Measurements from ENCODE around the gene FCHO1.
"Not testable (repeated sequence)": the region's sequence is repeated elsewhere in the genome, so short reads cannot be mapped to it uniquely, and the experiment has no call there.

The FCHO1 gene

GRCh38 chr19:17796838-17797423 lies 45.7 kb downstream of the FCHO1 start:
- DNase-seq, result no peak

GRCh38 chr19:17797424-17798201 lies 46.3 kb downstream of the FCHO1 start:
- DNase-seq, result peak; percentile 84

- not testable (repeated sequence) for DNase-seq
These were observed 47.3 kb downstream of the FCHO1 start for GRCh38 chr19:17798599-17798998.

- no peak for DNase-seq
These were observed 51.0 kb downstream of the FCHO1 start for GRCh38 chr19:17802137-17802858.

GRCh38 chr19:17803264-17803896 lies 52.1 kb downstream of the FCHO1 start:
- no peak for DNase-seq

GRCh38 chr19:17805427-17805826 lies 54.1 kb downstream of the FCHO1 start:
- no peak for DNase-seq

GRCh38 chr19:17806945-17807344 lies 55.7 kb downstream of the FCHO1 start:
- DNase-seq, result peak; percentile 52

- DNase-seq, result no peak
These were observed 56.5 kb downstream of the FCHO1 start for GRCh38 chr19:17807731-17808316.

GRCh38 chr19:17811103-17811502 lies 59.8 kb downstream of the FCHO1 start:
- no peak for DNase-seq

GRCh38 chr19:17811681-17812080 lies 60.4 kb downstream of the FCHO1 start:
- DNase-seq, result no peak

- no peak for DNase-seq
These were observed 60.8 kb downstream of the FCHO1 start for GRCh38 chr19:17812099-17812498.

- no peak for DNase-seq
These were observed 66.5 kb downstream of the FCHO1 start for GRCh38 chr19:17817668-17818363.

- no peak for DNase-seq
These were observed 69.9 kb downstream of the FCHO1 start, which contains the start of gene INSL3 for GRCh38 chr19:17821190-17821589. INSL3 (minus strand) TSS chr19:17821519; CDS start chr19:17821506, 13 bp downstream.

- no peak for DNase-seq
These were observed 73.1 kb downstream of the FCHO1 start for GRCh38 chr19:17824339-17824738.

- no peak for DNase-seq
These were observed 75.3 kb downstream of the FCHO1 start for GRCh38 chr19:17826508-17827056.

GRCh38 chr19:17829855-17830566 lies 78.7 kb downstream of the FCHO1 start:
- DNase-seq, result no peak

GRCh38 chr19:17830567-17831418 lies 79.5 kb downstream of the FCHO1 start:
- peak; percentile 77 for DNase-seq

- no peak for DNase-seq
These were observed 80.2 kb downstream of the FCHO1 start for GRCh38 chr19:17831419-17831888.

GRCh38 chr19:17832443-17833208 lies 81.3 kb downstream of the FCHO1 start:
- no peak for DNase-seq
